HG03039 (cell line): ENCODE results near the gene CAB39L.
A peak's percentile ranks its signal among the peaks of the same experiment; 100 is the strongest.

Source experiments
- ATAC-seq: cut with Tn5 transposase; IDR thresholded peaks from one replicate; pipeline ENCODE4 v1.9.1; 2021; ENCODE audit warnings: mild to moderate bottlenecking, moderate library complexity; ENCODE audit not compliant: unreplicated experiment

The CAB39L gene

DNA sequence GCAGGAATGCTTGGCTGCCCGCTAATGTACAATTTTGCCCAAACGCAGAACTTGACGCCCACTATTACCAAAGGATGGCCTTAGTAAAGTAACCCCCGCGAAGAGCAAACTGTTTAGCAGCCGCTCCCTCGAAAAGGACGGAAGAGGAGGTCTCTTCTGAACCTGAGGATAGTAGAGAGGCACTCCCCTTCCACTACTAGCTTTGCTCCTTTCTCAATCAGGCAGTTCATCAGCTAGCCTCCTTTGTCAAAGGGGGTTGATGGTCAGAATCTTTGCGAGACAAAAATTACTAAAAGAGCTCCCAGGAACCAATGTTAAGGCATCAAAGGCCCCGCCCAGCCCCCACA, 534 bp downstream of the CAB39L start:
- ATAC-seq: no peak

DNA sequence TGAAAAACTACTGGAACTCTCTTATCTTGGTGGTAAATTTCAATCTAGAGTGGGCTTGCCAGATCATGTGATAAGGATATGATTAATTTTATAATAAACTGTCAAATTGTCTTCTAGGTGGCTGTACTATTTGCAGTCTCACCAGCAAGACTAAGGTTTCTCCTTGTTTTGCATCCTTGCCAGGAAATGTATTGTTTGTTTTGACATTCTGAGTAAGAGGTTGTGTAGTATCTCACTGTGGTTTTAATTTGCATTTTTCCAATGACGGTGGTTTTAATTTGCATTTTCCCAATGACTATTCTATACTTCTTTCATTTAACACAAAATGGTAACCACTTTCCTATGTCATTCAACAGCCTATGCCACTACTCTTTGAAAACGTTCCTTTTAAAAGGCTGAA, 2.0 kb downstream of the CAB39L start:
- ATAC-seq: no peak

DNA sequence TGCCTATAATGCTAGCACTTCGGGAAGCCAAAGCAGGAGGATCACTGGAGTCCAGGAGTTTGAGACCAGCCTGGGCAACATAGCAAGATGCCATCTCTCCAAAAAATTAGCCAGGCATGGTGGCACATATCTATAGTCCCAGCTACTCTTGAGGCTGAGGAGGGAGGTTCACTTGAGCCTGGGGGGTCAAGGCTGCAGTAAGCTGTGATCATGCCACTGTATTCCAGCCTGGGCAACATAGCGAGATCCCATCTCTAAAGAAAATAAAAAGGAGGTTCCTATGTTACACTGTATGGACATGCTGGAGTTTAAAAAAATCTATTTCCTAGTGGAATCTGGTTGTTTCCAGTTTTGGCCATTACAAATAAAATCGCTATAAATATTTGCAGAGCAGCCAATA, 2.6 kb downstream of the CAB39L start:
- no peak for ATAC-seq

DNA sequence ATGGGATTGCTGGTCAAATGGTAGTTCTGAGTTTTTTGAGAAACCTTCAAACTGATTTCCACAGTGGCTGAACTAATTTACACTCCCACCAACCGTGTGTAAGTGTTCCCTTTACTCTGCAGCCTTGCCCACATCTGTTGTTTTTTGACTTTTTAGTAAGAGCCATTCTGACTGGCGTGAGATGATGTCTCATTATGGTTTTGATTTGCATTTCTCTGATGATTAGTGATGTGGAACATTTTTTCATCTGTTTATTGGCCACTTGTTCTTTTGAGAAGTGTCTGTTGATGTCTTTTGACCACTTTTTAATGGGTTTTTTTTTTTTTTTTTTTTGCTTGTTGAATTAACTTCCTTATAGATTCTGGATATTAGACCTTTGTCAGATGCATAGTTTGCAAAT, 4.3 kb downstream of the CAB39L start:
- no peak for ATAC-seq

DNA sequence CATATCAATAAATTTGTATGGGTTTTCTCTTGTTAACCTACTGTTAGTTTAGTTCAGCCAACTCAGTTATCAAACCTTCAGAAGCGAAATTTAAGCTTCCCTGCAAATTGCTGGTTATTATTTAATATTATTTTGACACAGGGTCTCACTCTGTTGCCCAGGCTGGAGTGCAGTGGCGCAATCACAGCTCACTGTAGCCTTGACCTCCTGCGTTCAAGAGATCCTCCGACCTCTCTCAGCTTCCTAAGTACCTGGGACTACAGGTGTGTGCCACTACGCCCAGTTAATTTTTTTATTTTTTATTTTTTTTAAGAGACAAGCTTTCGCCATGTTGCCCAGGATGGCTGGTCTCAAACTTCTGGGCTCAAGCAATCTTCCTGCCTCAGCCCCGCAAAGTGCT, 6.2 kb downstream of the CAB39L start:
- ATAC-seq: no peak

DNA sequence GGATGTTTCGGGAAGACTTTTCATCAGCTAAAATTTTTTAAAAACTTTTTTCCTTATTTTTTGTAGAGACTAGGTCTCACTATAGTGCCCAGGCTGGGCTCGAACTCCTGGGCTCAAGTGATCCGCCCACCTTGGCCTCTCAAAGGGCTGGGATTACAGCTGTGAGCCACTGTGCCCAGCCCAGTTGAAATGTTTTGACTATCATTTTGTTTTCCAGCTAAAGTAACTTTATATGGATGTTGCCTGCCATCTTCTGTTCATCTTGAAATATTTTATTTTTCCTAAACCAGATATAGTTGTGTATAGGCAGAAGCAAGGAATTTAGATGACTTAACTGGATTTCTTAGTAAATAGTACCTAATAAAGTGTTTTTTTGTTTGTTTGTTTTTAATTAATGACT, 7.0 kb downstream of the CAB39L start:
- ATAC-seq: no peak

DNA sequence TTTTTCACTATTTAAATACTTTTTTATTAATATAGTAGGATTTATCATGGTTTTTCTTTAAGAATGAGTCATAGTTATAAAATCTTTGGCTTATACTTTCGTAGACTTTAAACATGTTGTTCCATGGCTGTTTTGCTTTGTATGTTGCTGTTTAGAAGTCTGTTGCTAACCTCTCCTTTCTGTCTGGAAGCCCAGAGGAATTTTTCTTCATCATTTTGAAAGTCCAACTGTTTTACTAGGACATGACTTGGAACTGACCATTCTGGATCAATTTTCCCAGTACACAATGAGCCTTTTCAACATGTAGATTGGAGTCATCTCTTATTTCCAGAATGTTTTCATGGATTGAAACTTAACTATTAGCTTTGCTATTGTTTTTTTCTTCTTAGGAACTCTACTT, 7.9 kb downstream of the CAB39L start:
- ATAC-seq: no peak

DNA sequence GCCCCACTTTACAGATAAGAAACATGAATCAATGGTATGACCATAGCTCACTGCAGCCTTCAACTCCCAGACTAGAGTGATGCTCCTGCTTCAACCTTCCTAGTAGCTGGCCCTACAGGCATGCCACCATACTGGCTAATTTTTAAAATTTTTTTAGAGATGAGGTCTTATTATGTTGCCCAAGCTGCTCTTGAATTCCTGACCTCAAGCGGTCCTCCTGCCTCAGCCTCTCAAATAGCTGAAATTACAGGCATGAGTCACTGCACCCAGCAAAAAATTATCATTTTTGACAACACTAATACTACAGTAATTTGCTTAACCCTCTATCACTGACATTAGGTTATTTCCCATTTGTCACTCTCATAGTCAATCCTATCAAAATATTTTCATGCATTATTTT, 14.7 kb downstream of the CAB39L start:
- no peak for ATAC-seq

DNA sequence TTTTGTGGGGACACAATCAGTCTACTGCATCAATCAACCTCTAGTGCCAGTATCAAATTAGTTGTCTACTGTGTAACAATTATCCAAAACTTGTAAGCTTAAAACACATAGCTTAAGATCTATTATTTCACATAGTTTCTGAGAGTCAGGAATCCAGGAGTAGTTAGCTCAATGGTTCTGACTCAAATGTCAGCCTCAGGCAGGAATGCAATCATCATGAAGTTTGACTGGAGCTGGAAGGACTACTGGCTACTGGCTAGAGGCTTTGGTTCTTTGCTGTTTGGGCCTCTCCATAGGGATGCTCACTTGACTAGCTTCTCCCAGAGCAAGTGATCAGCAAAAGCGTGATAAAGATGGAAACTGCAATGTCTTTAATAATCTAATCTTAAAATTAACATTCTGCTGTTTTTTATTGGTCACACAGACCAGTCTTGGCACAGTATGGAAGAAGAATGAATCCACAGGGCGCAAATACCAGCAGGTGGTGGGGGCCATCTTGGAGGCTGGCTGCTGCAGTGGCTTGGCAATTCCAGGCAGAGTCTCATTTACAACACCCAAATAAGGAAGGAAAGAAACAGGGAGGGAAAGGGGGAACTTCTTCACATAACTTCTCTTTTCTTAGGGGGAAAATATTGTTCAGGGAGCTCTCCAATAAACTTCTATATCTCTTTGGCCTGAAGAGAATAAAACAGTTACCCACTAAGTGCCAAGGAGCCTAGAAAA, 15.7 kb downstream of the CAB39L start:
- ATAC-seq: no peak

DNA sequence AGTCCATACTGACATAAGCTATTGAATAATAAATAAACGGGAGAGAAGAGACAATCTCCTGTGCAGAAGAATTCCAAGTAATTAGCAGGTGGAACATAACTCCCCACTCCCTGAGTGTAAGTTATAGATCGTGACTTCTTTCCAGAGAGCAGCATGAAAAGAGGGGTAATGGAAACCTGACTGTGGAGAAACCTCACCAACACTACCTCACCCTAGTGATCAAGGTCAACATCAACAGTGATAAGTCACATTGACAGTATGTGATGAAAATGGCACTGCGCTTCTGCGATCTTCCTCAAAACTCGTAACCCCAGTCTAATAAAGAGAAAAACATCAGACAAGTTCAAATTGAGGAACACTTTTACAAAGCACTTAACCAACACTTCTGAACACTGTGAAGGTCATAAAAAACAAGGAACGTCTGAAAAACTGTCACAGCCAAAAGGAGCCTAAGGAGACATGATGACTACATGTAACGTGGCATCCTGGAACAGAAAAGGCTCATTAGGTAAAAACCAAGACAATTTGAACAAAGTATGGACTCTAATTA, 19.8 kb downstream of the CAB39L start:
- ATAC-seq: no peak

DNA sequence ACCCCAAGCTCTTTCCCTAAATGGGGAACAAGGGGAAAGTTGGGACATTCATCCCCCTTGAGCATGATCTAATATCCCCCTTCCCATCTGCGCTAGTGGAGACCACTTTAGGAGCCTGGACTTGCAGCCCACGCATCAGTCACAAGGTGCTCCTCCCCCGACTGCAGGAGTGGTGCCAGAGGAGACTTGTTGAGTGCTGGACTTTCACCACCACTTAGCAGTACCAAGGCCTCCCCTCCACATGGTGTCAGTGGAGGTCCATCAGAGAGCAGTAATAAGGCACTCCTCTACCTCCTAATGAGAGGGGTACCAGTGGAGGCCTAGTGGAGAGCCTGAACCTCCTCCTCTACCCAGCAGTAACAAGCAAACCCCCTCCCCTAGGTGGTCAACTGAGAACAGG, 22.5 kb downstream of the CAB39L start:
- peak; percentile 64 for ATAC-seq

DNA sequence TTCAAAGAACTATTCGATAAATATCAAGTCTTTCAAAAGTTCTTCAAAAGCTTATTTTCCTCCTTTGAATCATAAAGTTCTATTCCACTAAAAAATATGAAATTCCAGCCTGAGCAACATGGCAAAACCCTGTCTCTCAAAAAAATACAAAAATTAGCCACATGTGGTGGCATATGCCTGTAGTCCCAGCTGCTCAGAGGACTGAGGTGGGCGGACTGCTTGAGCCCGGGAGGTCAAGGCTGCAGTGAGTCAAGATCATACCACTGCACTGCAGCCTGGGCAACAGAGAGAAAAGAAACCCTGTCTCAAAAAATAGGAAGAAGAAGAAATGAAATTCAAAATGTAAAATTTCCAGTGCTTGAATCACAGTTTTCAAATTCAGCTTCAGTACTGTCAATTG, 24.6 kb downstream of the CAB39L start:
- no peak for ATAC-seq

DNA sequence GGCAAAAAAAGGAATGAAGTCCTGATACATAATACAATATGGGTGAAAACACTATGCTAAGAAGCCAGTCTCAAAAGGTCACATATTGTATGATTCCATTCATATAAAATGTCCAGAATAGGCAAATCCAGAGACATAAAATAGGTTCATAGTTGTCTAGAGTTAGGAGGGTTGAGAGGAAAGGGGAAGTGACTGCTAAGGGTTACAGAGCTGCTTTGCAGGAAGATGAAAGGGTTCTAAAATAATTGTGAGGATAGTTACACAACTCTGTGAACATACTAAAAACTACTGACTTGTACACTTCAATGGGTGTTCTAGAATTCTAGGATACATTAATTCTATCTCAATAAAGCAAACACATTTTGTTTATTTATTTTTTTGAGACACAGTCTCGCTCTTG, 25.7 kb downstream of the CAB39L start:
- no peak for ATAC-seq

DNA sequence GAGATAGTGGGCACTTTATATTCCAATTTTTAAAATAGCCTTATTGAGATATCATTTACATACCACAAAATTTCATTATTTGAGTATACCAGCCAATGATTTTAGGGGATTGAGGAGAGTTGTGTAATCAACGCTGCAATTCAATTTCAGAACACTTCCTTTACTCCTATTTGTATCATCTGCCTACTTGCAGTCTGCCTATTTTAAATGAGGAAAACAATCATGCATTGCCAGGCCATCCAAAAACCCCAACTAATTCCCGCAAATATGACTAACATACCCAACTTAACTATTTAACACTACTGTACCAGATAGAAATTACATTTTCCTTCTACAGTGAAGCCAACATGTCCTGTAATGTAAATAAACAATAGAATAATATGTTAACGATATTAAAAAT, 26.7 kb downstream of the CAB39L start:
- no peak for ATAC-seq

DNA sequence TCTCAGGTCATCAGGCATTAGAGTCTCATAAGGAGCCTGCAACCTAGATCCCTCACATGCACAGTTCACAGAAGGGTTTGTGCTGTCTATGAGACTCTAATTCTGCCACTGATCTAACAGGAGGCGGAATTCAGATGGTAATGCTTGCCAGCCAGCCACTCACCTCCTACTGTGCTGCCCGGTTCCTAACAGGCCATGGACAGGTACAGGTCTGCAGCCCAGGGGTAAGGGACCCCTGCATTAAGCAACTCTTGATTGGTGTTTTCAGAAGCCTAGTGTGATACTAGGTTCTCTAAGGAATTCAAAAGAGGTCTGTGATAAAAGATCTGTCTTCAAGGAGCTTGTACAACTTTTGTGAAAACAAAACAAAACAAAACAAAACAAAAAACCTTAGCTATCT, 31.1 kb downstream of the CAB39L start:
- ATAC-seq: no peak

DNA sequence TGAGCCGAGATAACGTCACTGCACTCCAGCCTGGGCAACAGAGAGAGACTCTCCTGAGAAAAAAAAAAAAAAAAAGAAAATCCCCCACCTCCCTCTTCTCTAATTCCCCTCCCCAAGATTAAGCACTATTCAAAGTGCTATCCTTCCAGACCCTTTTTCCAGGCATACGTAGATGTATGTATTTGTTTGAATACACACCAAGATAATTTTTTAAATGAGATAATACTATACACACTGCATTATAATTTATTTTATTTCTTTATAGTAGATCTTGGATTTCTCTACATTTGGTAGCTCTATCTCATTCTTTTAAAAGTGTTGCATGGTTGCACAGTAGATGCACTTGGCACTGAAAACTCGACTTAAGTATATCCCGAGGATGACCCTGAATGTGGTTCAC, 32.5 kb downstream of the CAB39L start:
- ATAC-seq: no peak

DNA sequence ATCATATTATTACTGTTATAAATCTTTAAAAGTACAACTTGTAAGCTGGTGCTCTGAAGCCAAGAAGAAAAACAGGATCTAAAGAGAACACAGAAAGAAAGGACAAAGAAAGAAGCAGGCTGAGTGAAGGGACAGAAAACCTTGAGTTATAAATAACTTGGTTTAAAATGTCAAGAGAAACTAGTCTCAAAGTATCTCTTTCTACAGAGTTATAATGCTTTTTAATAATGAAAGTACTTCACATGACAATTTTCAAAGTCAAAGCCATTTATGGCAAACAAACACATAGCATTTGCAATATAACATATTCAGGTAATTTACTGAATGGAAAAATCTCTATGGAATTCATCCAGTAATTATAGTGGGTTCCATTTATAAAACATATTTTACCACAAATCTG, 33.4 kb downstream of the CAB39L start:
- ATAC-seq: no peak

DNA sequence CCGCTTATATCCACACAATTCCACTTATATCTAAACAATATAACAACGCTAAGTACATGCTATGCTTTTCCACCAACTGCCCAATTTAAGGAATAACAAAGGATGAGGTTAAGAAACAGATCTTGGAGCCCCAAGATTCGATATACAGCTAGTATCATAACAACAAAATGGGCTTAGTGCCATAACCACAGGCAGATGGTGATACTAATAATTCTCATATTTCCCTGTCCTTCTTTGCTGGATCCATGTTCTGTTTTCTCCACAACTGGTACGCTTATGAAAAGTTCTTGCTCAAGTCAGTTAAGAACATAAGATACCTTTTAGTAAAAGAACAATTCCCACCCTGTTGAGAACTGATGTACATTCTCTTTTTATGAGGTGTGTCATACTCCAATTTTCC, 33.9 kb downstream of the CAB39L start:
- ATAC-seq: no peak

DNA sequence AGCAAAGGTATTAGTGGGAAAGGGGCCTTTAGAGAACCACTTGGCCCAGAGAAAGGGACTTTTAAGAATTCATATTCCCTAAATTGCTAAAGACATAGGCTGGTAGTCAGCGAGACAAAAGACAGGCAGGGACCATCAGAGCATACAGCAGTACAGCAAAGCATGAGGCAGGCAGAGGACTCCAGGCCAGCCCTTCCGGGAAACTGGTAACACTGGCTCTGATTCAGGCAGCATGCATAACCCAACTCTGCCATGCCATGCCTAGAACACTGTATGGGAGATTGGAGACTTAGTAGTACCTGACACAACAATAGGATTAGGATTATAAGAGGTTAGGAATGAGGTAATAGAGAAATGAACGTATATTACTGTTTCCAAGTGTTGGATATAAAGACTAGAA, 34.9 kb downstream of the CAB39L start:
- ATAC-seq: no peak

DNA sequence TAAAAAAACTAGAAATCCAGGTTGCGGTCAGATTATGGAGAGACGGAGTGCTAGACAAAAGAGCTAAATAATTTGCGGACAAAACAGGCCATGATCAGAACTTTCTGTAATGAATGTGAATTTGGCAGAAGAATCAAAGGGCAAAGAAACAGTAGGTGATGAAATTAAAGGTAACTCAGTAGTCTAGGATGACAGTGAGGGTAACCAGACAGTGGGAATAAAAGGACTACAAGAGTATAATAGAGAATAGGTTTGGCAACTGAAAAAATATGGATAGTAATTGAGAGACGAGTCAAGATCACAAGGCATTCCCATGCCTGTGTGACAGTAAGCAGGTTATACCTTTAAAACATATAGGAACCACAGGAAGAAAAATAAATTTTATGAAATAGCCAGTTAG, 35.9 kb downstream of the CAB39L start:
- no peak for ATAC-seq

DNA sequence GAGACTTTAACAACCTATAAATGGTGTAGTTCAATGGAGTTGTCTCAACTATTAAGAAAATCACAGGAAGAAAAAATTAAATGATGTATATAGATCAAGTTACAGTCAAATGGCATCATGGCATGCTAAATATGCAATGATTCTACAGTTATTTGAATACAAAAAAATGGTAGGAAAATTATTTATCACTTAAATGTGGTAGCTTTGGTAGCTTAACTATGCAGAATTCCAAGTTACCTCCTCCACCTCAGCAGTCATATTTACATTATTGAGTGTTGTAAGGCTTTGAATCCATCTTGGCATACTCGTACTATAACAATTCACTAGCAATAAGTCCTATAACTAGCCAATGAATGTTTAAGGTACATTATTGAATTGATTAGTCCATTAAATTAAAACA, 36.8 kb downstream of the CAB39L start:
- no peak for ATAC-seq

DNA sequence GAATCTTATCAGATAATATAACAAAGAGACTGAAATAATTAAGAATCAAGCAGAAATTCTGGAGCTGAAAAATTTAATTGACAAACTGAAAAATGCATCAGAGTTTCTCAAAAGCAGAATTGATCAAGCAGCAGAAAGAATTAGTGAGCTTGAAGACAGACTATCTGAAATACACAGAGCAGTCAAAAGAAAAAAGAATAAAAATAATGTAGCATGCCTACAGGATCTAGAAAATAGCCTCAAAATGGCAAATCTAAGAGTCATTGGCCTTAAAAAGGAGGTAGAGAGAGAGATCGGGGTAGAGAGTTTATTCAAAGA, 39.2 kb downstream of the CAB39L start:
- ATAC-seq: no peak

DNA sequence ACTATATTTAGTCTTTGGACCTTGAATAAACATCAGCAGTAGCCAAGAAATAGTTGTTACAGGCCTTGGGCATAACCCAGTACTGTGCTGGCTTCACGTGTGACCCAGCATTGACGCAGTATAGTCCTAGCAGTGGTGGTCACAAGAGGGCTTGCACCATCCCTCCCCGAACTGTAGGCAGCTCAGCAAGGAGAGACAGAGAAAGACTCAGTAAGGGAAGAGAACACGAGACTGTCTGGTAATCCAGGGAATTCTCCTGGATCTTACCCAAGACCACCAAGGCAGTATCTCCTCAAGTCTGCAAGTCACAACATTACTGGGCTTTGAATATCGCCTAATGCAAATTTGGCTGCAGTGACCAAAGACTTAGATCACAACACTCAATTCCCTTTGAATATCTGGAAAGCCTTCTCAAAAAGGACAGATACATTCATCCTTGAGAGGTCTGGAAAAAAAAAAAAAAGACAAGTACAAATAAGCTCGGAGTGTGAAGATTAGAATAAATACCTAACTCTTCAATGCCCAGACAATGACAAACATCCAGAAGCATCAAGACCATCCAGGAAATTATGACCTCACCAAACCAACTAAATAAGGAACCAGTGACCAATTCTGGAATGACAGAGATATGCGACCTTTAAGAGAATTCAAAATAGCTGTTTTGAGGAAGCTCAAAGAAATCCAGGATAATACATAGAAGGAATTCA, 39.7 kb downstream of the CAB39L start:
- no peak for ATAC-seq
